MCF 10A (cell line): ENCODE measurements around the gene DOC2A. TPM values are rescaled to one million over a fixed set of nuclear protein-coding genes. Genes with fewer than 3 reads are reported as not detected.

Source experiments
- BruUV-seq: library from RNA; stranded (reverse); fragments of 400-500 nt; replicated peaks from 2 replicates; lab custom pipeline; 2021; lab: Mats Ljungman, UMichigan
- CTCF ChIA-PET: fragments of 300-600 bp; sonication (Branson Sonifier 250); formaldehyde crosslinking; extraction: SDS; loops from one replicate; lab custom pipeline; 2021; ENCODE audit warnings: antibody characterized with exemption, inconsistent platforms; lab: Yijun Ruan, JAX
- POLR2A ChIA-PET: fragments of 300-600, 350-650 bp; sonication (Branson Sonifier 250); formaldehyde crosslinking; extraction: SDS; loops from one replicate; lab custom pipeline; 2020; ENCODE audit warnings: antibody characterized with exemption, inconsistent platforms; lab: Yijun Ruan, JAX
- DNase-seq: peaks from one replicate; pipeline ENCODE4 v3.0.0-alpha.2; 2018; ENCODE audit not compliant: unreplicated experiment
- H3K27ac Mint-ChIP-seq: one replicate; pipeline ENCODE4 v1.8.0; 2022; ENCODE audit warnings: mild to moderate bottlenecking, low read depth, mixed read lengths; ENCODE audit not compliant: unreplicated experiment
- H3K27me3 Mint-ChIP-seq: one replicate; pipeline ENCODE4 v1.8.0; 2022; ENCODE audit warnings: mixed read lengths; ENCODE audit not compliant: insufficient read depth, unreplicated experiment
- H3K36me3 Mint-ChIP-seq: one replicate; pipeline ENCODE4 v1.8.0; 2022; ENCODE audit warnings: mild to moderate bottlenecking, moderate library complexity, mixed read lengths; ENCODE audit not compliant: insufficient read depth, unreplicated experiment
- H3K4me1 Mint-ChIP-seq: one replicate; pipeline ENCODE4 v1.8.0; 2022; ENCODE audit warnings: mixed read lengths; ENCODE audit not compliant: insufficient read depth, unreplicated experiment
- H3K4me3 Mint-ChIP-seq: one replicate; pipeline ENCODE4 v1.8.0; 2022; ENCODE audit warnings: mild to moderate bottlenecking, moderate library complexity, mixed read lengths; ENCODE audit not compliant: unreplicated experiment
- H3K9me3 Mint-ChIP-seq: one replicate; pipeline ENCODE4 v1.8.0; 2022; ENCODE audit warnings: mixed read lengths; ENCODE audit not compliant: unreplicated experiment
- intact Hi-C: fragments of 100-400 bp; cut with micrococcal nuclease; formaldehyde crosslinking; loops from 2 replicates; pipeline ENCODE4 v1.14.1; 2022
- total RNA-seq: library from RNA; stranded (reverse); gene quantifications from 2 replicates; pipeline ENCODE4 v1.2.3, GENCODE V29; 2022
- TF ChIP-seq, protein P1 (sequence below): fragments of 200-600 bp; IDR thresholded peaks from one replicate; pipeline ENCODE4 v1.8.0; 2022; ENCODE audit warnings: antibody characterized with exemption, mild to moderate bottlenecking; ENCODE audit not compliant: unreplicated experiment

DOC2A gene
- total RNA-seq, 1 experiment from 2014 or later, result 1.2 TPM

DNA sequence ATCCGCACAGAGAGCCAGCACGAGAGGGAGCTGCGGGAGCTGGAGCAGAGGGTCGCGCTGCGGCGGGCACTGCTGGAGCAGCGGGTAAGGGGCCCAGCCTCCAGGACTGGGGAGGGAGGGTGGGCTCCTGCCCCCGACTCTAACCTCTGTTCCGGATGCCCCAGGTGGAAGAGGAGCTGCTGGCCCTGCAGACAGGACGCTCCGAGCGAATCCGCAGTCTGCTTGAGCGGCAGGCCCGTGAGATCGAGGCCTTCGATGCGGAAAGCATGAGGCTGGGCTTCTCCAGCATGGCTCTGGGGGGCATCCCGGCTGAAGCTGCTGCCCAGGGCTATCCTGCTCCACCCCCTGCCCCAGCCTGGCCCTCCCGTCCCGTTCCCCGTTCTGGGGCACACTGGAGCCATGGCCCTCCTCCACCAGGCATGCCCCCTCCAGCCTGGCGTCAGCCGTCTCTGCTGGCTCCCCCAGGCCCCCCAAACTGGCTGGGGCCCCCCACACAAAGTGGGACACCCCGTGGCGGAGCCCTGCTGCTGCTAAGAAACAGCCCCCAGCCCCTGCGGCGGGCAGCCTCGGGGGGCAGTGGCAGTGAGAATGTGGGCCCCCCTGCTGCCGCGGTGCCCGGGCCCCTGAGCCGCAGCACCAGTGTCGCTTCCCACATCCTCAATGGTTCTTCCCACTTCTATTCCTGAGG lies 19.8 kb downstream of the DOC2A start:
- H3K4me1 Mint-ChIP-seq, result peaks cover 11% of the 10 kb centered on the region
- no peak overlapping the region for H3K27ac Mint-ChIP-seq
- POLR2A ChIA-PET, result no interaction called here
- no peaks in the 10 kb centered on the region for H3K9me3 Mint-ChIP-seq
- CTCF ChIA-PET, result no interaction called here
- H3K4me3 Mint-ChIP-seq, result no peak overlapping the region
- intact Hi-C loops, result no loop called here
- no peaks in the 10 kb centered on the region for H3K27me3 Mint-ChIP-seq
- TF ChIP-seq, protein P1, sequence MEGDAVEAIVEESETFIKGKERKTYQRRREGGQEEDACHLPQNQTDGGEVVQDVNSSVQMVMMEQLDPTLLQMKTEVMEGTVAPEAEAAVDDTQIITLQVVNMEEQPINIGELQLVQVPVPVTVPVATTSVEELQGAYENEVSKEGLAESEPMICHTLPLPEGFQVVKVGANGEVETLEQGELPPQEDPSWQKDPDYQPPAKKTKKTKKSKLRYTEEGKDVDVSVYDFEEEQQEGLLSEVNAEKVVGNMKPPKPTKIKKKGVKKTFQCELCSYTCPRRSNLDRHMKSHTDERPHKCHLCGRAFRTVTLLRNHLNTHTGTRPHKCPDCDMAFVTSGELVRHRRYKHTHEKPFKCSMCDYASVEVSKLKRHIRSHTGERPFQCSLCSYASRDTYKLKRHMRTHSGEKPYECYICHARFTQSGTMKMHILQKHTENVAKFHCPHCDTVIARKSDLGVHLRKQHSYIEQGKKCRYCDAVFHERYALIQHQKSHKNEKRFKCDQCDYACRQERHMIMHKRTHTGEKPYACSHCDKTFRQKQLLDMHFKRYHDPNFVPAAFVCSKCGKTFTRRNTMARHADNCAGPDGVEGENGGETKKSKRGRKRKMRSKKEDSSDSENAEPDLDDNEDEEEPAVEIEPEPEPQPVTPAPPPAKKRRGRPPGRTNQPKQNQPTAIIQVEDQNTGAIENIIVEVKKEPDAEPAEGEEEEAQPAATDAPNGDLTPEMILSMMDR, result no peak
- H3K36me3 Mint-ChIP-seq, result peaks cover 30% of the 10 kb centered on the region
- no TSS peak for BruUV-seq
- no peak for DNase-seq

DNA sequence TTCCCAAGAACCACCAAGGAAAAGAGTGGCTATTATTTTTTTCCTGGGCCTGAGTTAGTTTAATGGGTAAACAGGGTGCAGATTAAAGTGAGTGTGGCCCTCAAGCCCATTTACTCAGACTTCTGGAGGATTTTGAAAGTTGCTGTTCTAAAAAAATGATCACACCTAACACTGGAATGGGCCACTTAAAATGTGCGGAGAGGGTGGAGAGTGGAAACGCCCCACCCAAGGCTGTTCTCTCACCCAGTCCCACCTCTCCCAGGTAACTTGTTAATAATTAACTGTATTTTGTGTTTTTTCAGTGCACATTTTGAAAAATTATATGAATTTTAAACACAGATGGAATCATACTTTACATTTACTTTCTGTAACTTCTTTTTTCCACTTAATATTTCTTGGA lies 20.8 kb downstream of the DOC2A start:
- POLR2A ChIA-PET, result interaction anchor here (0.8 to 1.1 kb wide), 2 partner anchors 16 to 46 kb away, joined by 3 read pairs; no protein-coding TSS in a partner anchor
- no peaks in the 10 kb centered on the region for H3K9me3 Mint-ChIP-seq
- TF ChIP-seq, protein P1, result no peak
- H3K36me3 Mint-ChIP-seq, result peaks cover 35% of the 10 kb centered on the region
- peaks cover 11% of the 10 kb centered on the region for H3K4me1 Mint-ChIP-seq
- no peak overlapping the region for H3K27ac Mint-ChIP-seq
- CTCF ChIA-PET, result no interaction called here
- intact Hi-C loops, result no loop called here
- H3K27me3 Mint-ChIP-seq, result no peaks in the 10 kb centered on the region
- no peak overlapping the region for H3K4me3 Mint-ChIP-seq
- BruUV-seq, result no TSS peak
- no peak for DNase-seq

DNA sequence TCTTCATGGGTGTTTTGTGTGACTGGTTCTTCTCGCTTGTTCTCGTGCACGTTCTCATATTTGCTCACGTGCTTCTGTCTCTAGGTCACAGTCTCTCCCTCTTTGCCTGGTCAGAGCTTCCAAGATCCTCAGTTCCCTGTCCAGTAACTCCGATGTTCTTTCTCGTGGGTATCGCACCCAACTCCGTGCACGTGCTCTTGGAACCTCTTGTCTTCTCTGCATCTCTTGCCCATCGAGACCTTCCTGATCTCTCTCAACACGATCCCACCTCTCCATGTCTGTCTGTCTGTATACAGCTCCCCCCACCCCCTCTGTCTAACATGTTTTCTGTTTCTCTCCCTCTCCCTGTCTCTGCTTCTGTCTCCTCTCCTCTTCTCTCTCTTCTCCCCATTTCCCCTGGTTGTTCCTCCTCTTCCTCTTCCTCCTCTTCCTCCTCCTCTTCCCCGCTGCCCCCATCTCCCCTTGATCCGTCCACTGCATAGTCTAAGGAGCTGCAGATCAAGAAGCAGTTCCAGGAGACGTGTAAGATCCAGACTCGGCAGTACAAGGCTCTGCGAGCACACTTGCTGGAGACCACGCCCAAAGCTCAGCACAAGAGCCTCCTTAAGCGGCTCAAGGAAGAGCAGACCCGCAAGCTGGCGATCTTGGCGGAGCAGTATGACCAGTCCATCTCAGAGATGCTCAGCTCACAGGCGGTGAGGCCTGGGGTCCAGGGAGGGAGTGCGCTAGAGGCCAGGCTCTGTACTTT lies 21.5 kb downstream of the DOC2A start:
- Mint-ChIP-seq H3K27ac (no peak overlapping the region), H3K9me3 (no peaks in the 10 kb centered on the region), H3K4me3 (no peak overlapping the region), H3K4me1 (peaks cover 6% of the 10 kb centered on the region), H3K36me3 (peaks cover 42% of the 10 kb centered on the region), H3K27me3 (no peaks in the 10 kb centered on the region)
- POLR2A ChIA-PET, result interaction anchor here (0.8 to 1.1 kb wide), 2 partner anchors 15 to 46 kb away, joined by 3 read pairs; no protein-coding TSS in a partner anchor
- no TSS peak for BruUV-seq
- intact Hi-C loops, result no loop called here
- DNase-seq, result no peak
- TF ChIP-seq, protein P1, result no peak
- CTCF ChIA-PET, result interaction anchor here (0.6 to 1.4 kb wide), 2 partner anchors 14 to 19 kb away, joined by 3 to 4 read pairs; no protein-coding TSS in a partner anchor
